Mesenteric fat pad (tissue), 1 donor: ENCODE data around the gene FAM20C. TPM values are rescaled to one million over a fixed set of nuclear protein-coding genes. Genes with fewer than 3 reads are reported as not detected.
"Not testable (repeated sequence)": the region's sequence is repeated elsewhere in the genome, so short reads cannot be mapped to it uniquely, and the experiment has no call there.

Source experiments
- DNase-seq: peaks from one replicate; pipeline ENCODE4 v3.0.0-alpha.2; 2020; ENCODE audit warnings: low spot score
- total RNA-seq: library from RNA; stranded (reverse); fragmentation: NEBNext Ultra II Directional; extraction: Animal tissue kit (Norgen Biotek cat#: 25700); gene quantifications from one replicate; pipeline ENCODE4 v1.2.1, GENCODE V29; 2021
- donor health status: DM: yes; HTN: yes; CAD: no.

Gene FAM20C
- total RNA-seq, 1 donor from 2014 or later: 121 TPM

DNA sequence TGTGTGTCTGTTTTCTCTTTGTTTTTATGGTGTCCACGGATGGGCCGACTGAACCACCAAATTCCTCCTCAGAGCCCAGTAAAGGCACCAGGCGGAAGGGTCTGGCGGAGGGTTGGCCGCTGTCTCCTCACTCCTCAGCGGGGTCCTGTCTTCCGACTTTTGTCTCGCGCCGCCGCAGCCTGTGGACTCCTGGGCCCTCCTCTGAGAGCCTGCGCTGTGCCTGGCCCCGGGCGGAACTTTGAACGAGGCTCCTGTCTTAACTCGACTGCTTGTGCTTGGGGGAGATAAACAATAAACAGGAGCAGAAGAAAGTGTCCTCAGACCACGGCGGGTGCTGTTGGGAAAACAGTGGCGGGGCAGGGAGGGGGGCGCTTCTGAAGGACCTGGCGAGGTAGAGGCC lies 2.2 kb upstream of the FAM20C start:
- DNase-seq: no peak

DNA sequence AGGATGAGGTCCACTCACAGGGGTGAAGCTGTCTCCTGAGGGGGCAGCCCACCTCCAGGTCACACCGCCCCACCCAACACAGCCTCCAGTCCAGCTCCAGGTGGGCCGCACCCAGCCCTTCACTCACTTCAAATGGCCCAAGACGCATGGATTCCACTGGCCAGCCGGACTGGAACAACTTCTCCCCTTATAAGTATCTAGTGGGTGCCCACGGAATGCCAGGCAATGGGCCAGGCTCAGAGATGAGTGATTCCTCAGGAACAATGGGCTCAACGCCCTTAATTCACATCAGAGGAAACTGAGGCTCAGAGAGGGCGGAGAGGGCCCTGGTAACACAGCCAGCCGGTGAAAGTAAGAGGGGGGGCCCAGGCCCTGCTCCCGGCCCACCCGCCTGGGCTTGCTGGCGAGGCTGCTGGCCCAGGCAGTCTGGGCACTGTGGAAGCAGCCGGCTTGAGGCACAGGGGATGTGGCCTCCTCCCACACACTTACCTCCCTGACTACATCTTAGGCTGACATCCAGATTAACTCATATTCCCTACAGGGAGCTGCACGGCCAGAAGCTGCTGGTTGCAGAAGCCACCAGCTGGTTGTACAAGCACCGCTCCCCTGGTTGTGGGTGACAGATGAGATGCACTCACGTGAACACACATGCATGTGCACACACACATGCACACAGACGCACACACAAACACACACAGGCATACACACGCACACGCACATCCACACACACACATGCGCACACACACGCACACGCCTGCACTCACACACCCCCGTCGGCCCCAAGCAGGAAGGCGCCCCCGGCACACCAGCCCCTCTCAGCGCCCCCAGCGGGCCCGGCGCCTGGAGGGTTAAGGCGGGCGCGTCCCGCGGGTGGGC lies 1.0 kb upstream of the FAM20C start:
- DNase-seq: no peak

DNA sequence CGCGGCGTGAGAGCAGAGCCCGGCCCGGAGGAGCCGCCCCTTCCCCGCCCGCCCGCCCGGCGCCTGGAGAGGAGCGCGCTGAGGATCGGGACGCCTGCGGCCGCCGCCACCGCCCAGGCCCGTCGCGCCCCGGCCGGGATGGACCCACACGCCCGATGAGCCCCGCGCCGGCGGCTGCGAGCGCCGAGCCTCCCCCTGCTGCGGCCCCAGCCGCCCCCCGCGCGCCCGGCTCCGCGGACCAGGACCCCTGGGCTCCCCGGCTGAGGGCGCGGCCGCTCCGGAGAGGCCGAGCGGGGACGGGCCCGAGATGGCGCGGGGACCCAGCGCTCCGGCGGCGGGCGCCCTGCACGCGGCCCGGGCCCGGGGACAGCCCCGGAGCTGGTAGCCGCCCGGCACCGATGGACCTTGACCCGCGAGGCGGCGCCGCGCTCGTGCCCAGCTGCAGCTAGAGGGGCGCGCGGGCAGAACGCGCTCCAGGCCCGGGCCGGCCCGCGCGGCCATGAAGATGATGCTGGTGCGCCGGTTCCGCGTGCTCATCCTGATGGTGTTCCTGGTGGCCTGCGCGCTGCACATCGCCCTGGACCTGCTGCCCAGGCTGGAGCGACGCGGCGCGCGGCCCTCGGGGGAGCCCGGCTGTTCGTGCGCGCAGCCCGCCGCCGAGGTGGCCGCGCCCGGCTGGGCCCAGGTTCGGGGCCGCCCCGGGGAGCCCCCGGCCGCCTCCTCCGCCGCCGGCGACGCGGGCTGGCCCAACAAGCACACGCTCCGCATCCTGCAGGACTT lies 520 bp downstream of the FAM20C start:
- DNase-seq: no peak

DNA sequence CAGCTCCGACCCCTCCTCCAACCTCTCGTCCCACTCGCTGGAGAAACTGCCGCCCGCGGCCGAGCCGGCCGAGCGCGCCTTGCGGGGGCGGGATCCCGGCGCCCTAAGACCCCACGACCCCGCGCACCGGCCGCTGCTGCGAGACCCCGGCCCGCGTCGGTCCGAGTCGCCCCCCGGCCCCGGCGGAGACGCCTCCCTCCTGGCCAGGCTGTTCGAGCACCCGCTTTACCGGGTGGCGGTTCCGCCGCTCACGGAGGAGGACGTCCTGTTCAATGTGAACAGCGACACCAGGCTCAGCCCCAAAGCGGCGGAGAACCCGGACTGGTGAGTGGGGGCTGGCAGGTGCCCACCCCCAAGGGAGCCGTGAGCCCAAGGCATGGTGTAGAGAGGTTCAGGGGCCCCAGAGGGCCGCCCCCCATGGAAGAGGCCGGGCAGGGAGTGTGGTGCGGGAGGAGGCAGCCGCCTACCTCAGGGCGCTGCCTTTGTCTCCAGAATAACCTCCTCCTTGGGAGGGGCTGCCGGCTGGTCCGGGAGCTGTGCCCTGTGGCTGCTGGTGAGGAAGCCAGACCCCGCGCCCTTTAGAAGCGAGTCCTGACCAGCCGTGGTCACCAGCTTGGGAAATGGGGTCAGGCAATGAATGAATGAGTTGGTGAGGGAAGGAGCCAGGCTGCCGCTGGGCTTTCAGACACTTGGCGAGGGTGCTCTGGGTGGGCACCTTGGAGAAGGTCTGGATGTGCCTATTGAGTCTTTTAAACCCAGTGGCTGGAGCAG lies 1.3 kb downstream of the FAM20C start:
- DNase-seq: no peak

DNA sequence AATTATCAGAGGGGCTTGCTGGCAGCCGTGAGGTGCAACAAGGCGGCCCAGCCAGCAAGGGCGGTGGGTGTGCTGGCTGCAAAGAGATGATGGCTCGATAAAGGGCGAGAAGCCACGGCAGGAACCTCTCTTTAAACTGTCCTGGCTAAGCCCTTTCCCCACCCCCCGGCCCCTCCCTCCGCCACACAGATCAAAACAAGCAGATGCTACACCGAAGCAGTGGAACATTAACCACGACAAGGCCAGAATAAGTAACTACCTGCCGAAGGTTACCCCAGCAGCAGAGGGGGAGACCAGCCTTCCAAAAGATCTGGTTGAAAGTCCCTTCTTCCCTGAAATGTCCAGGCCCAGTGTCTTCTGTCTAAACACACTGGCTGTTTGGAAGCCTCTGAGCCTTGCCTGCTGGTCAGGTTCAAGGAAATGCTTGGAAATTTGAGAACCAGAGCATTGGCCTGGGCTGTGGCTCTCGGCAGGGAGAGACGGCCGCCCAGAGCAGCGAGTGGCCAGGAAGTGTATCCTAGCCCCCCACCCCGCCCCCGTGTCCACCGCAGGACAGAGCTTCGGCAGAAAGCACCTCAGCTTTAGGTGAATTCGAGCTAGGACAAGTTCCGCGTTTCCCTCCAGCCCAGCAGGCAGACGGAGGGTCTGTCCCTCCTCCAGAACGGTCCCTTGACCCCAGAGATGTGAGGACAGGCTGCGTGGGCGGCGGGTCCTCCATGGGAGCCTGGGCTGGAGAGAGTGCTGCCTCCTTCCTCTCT lies 2.1 kb downstream of the FAM20C start:
- no peak for DNase-seq

DNA sequence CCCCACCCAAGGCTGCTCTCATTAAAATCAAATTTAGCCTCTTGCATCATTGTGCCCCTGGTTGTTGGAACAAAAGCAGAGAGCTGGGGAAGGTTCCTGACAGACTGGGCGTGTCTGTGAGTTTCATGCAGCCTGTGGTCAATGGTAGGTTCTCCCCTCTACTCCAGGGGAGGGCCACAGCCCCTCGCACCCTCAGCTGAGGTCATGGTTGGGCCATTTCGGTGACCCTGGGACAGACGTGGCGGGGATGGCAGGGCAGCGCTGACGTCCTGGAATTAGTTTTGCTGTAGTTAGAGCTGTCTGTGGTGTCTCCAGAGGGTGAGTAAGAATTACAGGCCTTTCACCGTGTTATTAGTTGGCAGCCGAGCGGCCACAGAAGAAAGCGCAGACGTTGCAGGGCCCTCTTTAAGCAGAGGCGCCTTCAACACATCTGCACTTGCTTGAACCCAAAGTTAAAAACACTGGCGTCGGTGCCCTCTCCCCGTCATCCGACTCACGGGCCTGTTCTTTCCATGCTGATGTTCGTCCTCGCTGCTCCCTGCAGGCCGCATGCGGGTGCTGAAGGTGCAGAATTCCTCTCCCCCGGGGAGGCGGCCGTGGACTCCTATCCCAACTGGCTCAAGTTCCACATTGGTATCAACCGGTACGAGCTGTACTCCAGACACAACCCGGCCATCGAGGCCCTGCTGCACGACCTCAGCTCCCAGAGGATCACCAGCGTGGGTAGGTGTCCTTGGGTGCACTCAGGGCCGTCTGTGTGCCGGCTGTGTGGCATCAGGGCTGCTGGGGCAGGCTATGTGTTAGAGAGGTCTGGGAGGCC lies 2.8 kb downstream of the FAM20C start:
- DNase-seq: no peak

DNA sequence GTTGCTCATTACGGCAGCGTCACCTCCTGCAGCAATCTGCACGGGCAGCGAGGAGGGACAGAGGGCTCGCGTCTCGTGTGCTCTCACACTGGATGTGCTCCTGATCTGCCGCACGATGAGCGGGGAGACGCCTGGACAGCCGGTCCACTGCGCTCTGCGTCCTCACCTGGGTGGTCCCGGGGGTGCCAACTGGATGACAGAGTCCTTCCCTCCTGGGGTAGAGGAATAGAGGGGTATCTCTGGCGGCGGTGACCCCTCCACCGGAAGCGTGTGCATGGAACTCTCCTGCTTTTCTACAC lies 3.4 kb downstream of the FAM20C start:
- DNase-seq: no peak

DNA sequence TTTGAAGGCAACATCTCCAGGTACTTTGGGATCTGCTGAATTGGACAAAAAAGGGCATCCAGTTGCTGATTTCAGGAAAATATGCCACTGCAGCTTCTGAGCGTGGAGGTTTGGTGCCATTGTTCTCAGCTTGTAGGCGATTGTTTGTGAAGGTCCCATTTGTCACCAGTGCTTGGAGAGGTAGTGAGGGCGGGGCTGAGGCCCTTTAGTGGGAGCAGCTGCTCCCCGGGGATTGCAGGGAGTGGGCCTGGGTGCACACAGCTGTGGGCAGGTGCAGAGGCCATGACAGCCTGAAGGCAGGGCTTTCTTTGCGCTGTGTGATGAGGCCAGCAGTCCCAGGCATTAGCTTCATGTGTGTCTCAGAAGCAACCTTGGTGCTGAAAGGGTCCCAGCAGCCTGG lies 3.9 kb downstream of the FAM20C start:
- no peak for DNase-seq

DNA sequence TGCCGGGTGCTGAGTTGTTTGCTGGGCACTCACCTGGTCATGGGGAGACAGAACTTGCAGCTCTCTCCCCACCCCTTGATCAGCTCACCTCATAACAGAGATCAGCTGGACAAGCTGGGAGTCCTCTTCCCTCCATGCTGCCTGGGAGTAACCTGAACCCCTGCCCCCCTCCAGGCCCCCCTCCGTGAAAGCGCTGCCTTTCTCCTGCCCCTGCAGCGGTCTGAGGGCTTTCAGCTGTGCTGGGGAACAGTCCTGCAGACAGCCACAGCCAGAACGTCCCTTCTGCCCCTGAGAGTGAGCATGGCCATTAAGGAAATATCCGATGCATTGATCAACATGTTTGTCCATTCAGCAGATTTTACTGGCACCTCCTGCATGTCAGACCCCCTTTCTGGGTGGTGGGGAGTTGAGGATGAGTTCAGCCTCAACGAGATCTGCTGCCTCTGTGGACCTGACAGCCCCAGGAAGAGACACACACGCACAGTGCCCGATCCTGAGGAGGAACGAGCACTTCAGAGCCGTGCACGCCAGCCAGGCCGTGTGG lies 4.5 kb downstream of the FAM20C start:
- DNase-seq: no peak

DNA sequence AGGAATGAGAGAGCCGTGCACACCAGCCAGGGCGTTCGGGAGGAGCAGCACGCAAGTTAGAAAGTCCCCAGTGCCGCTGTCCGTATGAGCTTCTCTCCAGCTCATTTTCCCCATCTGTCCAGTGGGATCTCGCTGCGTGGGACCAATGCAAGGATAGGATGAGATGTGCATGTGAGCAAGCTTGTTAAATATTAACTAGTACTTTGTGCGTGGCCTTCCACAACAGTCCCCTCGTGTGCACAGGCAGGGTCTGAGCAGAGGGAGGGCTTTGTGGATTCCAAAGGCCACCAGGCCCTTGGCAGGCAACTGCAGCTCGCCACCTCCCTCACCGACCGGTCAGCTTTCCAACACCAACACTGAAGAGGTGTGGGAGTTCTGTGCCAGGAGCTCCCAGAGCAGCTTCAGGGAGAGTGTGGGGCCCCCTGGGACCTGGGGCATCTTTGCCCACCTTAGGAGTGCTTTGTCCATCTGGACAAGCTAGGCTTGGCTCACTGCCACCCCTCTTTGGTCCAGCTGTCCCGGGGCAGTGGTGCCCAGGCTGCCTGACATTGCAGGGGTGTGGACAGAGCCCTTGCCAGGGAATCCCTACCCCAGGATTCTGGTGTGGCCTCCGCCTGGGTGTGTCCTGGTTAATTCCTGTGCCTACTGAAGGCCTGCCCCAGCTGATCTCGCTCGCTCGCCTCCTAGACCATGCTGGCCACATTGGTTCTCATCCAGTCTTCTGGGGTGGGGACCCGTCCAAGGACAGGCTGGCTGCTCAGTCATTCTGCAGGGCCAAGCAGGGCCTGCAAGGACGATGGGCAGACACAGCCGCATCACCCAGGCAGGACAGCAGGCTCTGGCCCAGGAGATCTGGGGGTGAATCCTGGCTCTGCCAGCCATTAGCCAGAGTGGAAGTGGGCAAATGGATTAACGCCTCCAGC lies 5.3 kb downstream of the FAM20C start:
- no peak for DNase-seq

DNA sequence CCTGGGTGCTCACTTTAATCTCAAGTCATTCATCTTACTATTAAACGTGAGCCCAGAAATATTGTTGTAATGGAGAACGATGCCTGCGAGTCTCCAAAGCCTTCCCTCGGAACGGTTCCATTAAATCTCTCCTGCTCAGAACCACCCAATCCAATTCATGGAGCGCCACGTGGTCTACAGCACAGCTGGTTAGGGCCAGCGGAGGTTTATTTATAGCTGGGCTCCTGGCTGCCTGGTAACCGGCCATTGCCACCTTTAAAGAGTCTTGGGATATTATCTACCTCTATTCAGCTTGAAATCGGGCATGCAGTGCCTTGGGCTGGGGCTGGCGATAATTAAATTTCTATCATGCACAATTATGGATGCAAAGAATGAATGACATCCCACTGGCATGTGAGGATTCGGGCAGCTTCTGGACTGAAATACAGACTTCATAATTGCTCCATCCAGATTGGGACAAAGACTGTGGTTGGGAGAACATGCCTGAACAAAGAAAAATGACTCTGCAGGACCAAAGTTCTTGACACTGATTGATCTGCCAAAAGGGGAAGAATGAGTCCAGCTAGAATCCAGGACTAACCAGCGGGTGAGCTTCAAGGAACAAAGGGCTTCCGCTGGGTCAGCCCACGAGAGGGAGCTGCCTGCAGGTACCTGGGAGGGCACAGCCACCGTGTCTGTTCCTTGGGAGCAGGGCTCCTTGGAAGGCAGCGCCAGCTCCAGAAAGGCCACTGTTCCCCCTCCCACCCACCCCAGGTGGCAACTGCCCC lies 7.3 kb downstream of the FAM20C start:
- DNase-seq: no peak

DNA sequence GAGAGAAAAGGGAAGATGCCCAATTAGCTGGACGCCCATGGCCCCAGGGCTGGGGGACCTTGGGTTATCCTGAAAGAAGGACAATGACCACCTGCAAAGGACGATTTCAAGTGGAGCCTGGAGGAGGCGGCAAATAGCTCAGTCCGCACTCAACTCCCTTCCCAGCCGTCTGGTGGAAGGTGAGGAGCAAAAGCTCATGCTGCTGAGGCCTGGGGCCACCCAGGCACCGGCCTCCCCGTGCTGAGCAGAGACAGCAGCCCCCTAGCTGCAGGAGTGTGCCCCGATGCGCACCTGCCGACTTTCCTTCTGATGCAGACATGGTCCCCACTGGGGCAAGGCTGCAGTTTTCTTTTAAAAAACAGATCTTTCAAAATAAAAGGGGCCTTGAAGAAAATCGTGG lies 7.9 kb downstream of the FAM20C start:
- no peak for DNase-seq

DNA sequence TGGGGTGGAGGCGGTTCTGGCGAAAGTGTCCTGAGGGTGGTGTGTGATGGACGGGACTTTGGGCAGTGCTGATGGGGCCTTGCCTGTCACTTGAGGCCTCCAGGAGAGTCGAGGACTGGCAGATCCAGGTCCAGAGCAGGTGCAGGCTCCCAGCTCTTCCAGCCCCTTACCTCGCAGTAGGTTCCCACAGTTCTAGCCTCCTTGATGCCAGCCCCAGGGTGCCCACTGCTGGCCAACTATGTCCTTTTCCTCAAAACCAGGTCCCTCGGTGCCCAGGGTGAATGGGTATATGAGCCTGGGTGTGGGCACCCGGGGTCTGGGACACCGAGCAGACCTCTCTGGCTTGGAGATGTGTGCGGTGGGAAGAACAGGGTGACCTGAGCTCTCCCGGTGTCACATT lies 8.3 kb downstream of the FAM20C start:
- no peak for DNase-seq

DNA sequence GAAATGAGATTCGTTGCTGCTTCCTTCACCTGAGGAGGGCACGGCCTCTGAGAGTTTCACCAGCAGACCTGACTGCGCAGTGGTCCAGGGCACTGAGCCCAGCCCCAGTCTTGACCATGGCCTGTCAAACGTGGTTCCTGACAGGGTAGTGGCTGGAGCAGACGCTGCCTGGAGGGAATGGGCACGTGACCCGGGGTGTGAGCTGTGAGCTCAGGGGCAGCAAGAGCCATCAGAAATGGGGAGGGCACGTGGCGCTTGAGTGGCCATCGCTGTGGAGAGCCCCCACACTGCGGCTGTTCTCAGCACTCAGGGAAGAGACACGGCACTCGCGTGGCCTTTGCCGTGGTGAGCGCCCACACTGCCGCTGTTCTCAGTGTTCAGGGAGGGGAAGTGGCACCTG lies 12.0 kb downstream of the FAM20C start:
- DNase-seq: no peak

DNA sequence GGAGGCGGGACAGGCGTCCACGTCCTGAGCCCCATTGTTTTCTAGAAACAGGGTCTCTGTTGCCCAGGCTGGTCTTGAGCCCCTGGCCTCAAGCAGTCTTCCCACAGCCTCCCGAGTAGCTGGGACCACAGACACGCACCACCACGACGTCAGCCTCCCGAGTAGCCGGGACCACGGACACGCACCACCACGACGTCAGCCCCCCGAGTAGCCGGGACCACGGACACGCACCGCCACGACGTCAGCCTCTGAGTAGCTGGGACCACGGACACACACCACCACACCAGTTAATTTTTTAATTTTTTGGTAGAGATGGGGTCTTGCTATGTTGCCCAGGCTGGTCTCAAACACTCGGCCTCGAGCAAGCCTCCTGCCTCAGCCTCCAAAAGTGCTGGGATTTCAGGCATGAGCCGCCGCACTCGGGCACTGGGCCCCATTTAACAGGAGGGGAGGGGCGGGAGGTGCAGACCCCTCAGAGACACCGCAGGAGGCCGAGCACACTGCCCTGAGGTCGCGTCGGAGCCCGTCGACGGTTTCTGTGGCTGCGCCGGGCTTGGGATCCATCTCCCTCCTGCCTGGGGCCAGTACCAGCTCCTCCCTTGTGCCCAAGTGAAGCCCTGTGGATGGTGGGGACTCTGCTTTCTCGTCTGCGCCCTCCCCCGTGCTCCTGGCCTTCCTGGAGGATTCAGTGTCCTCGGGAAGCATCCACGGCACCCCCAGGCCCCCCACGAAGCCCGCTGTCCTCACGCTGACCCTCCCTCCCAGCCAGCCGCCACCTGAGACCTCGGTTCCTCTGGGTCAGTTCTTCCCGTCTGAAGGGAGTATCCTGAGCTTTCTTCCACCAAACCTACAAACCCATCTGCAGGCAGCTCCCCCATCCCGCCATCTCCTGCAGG lies 13.0 kb downstream of the FAM20C start:
- DNase-seq: no peak

DNA sequence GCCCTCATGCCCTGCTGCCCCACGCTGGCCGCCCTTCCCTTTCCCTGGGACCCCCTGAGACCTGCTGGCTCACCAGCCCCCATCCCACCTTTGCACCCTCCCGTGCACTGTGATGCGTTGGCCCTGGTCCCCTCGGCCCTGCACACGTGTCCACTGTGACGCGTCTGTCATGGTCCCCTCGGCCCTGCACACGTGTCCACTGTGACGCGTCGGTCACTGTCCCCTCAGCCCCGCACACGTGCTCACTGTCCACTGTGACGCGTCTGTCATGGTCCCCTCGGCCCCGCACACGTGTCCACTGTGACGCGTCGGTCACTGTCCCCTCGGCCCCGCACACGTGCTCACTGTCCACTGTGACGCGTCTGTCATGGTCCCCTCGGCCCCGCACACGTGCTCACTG lies 14.0 kb downstream of the FAM20C start:
- not testable (repeated sequence) for DNase-seq
